AML-193 (cell line): ENCODE measurements around the gene TACC2.

Source experiments
- DNase-seq, 2 experiments: peaks; one replicate each; lab custom pipeline; 2025; lab: John Stamatoyannopoulos, UW

Gene TACC2

GRCh38 chr10:122220736-122221135 lies 231.8 kb downstream of the TACC2 start:
- no peak for DNase-seq

- DNase-seq = no peak
Measured at GRCh38 chr10:122221958-122222357, 233.0 kb downstream of the TACC2 start.

- DNase-seq = no peak
Measured at GRCh38 chr10:122222638-122223037, 233.7 kb downstream of the TACC2 start.

- no peak for DNase-seq
Measured at GRCh38 chr10:122224159-122224558, 235.2 kb downstream of the TACC2 start.

- DNase-seq = no peak
Measured at GRCh38 chr10:122225330-122225729, 236.4 kb downstream of the TACC2 start.

GRCh38 chr10:122227754-122228153 lies 238.8 kb downstream of the TACC2 start:
- no peak for DNase-seq

GRCh38 chr10:122229666-122230065 lies 240.7 kb downstream of the TACC2 start:
- DNase-seq = no peak

GRCh38 chr10:122230222-122230621 lies 241.3 kb downstream of the TACC2 start:
- no peak for DNase-seq

- DNase-seq = no peak
Measured at GRCh38 chr10:122232769-122233168, 243.8 kb downstream of the TACC2 start.

GRCh38 chr10:122233857-122234348 lies 244.9 kb downstream of the TACC2 start:
- no peak for DNase-seq

- DNase-seq = no peak
Measured at GRCh38 chr10:122234416-122234815, 245.5 kb downstream of the TACC2 start.

GRCh38 chr10:122236690-122237306 lies 247.8 kb downstream of the TACC2 start:
- no peak for DNase-seq

GRCh38 chr10:122237331-122237990 lies 248.5 kb downstream of the TACC2 start:
- no peak for DNase-seq

GRCh38 chr10:122239578-122240257 lies 250.8 kb downstream of the TACC2 start:
- no peak for DNase-seq

- DNase-seq = no peak
Measured at GRCh38 chr10:122240401-122240800, 251.4 kb downstream of the TACC2 start.

GRCh38 chr10:122241836-122242235 lies 252.9 kb downstream of the TACC2 start:
- no peak for DNase-seq

- no peak for DNase-seq
Measured at GRCh38 chr10:122243550-122243949, 254.6 kb downstream of the TACC2 start.

GRCh38 chr10:122244001-122244975 lies 255.3 kb downstream of the TACC2 start:
- no peak for DNase-seq

- DNase-seq = no peak
Measured at GRCh38 chr10:122245136-122245535, 256.2 kb downstream of the TACC2 start.

GRCh38 chr10:122245897-122246296 lies 256.9 kb downstream of the TACC2 start:
- DNase-seq = no peak

GRCh38 chr10:122246830-122247520 lies 258.0 kb downstream of the TACC2 start:
- no peak for DNase-seq
